IMR-90 (cell line): ENCODE measurements around the gene GRID1. TPM values are rescaled to one million over a fixed set of nuclear protein-coding genes. Genes with fewer than 3 reads are reported as not detected.

ENCODE experiments used
- ATAC-seq: fragments of 200-7000 bp; cut with Tn5 transposase; 2 replicates; pipeline ENCODE4 v1.9.1; 2020; ENCODE audit warnings: low read depth, mild to moderate bottlenecking, moderate library complexity
- BruUV-seq: library from RNA; stranded (reverse); fragments of 400-500 nt; replicated peaks from 2 replicates; lab custom pipeline; 2021; lab: Mats Ljungman, UMichigan
- CTCF ChIA-PET: fragments of 300-600 bp; formaldehyde crosslinking; extraction: SDS; loops from one replicate; lab custom pipeline; 2021; ENCODE audit warnings: antibody characterized with exemption; lab: Yijun Ruan, JAX
- POLR2A ChIA-PET: fragments of 300-600 bp; sonication (Branson Sonifier 250); formaldehyde crosslinking; loops from one replicate; lab custom pipeline; 2022; ENCODE audit warnings: antibody characterized with exemption; ENCODE audit not compliant: unreplicated experiment; lab: Charles Lee
- DNase-seq: peaks from one replicate; pipeline ENCODE4 v3.0.0; 2013
- H2AFZ ChIP-seq: replicated peaks from 2 replicates; pipeline ENCODE3; 2013; ENCODE audit warnings: low read length, mild to moderate bottlenecking; ENCODE audit not compliant: poor library complexity
- H2AK5ac ChIP-seq: 2 replicates; pipeline ENCODE4 v1.6.1; 2013; ENCODE audit warnings: low read depth, low read length, inconsistent platforms
- H2AK9ac ChIP-seq: replicated peaks from 2 replicates; pipeline ENCODE3; 2013; ENCODE audit warnings: mild to moderate bottlenecking, low read depth, low read length, moderate library complexity; ENCODE audit not compliant: poor library complexity
- H2BK120ac ChIP-seq: 2 replicates; pipeline ENCODE4 v1.6.1; 2013; ENCODE audit warnings: low read depth, low read length, inconsistent platforms
- H2BK15ac ChIP-seq: 3 replicates; pipeline ENCODE4 v1.6.1; 2013; ENCODE audit warnings: low read depth, low read length, inconsistent platforms
- H2BK20ac ChIP-seq: 2 replicates; pipeline ENCODE4 v1.6.1; 2013; ENCODE audit warnings: low read depth, mild to moderate bottlenecking, inconsistent platforms, low read length, moderate library complexity
- H2BK5ac ChIP-seq: 2 replicates; pipeline ENCODE4 v1.6.1; 2013; ENCODE audit warnings: mild to moderate bottlenecking, low read depth, low read length, inconsistent platforms; ENCODE audit not compliant: poor library complexity, severe bottlenecking
- H3K14ac ChIP-seq: replicated peaks from 2 replicates; pipeline ENCODE4 v1.6.1; 2013; ENCODE audit warnings: low read depth, low read length, inconsistent platforms
- H3K18ac ChIP-seq: 2 replicates; pipeline ENCODE4 v1.6.1; 2013; ENCODE audit warnings: low read depth, low read length, control low read depth
- H3K23ac ChIP-seq: 2 replicates; pipeline ENCODE4 v1.6.1; 2013; ENCODE audit warnings: low read depth, low read length, inconsistent platforms
- H3K27ac ChIP-seq: 2 replicates; pipeline ENCODE4 v1.5.1; 2013; ENCODE audit warnings: mild to moderate bottlenecking, control low read depth, low read length; ENCODE audit not compliant: insufficient read depth
- H3K27me3 ChIP-seq: 2 replicates; pipeline ENCODE4 v1.6.1; 2013; ENCODE audit warnings: low read length; ENCODE audit not compliant: control insufficient read depth, insufficient read depth
- H3K36me3 ChIP-seq: 2 replicates; pipeline ENCODE4 v1.6.1; 2013; ENCODE audit warnings: low read length, mixed read lengths; ENCODE audit not compliant: control insufficient read depth, insufficient read depth
- H3K4ac ChIP-seq: 2 replicates; pipeline ENCODE4 v1.6.1; 2013; ENCODE audit warnings: low read depth, low read length, inconsistent platforms
- H3K4me1 ChIP-seq: 2 replicates; pipeline ENCODE4 v1.6.1; 2013; ENCODE audit warnings: low read length, mixed read lengths; ENCODE audit not compliant: control insufficient read depth, insufficient read depth
- H3K4me2 ChIP-seq: 2 replicates; pipeline ENCODE4 v1.6.1; 2013; ENCODE audit warnings: low read depth, mild to moderate bottlenecking, control low read depth, low read length, moderate library complexity
- H3K4me3 ChIP-seq: 2 replicates; pipeline ENCODE4 v1.5.1; 2013; ENCODE audit warnings: low read depth, mild to moderate bottlenecking, control low read depth, low read length, moderate library complexity; ENCODE audit not compliant: insufficient read depth
- H3K56ac ChIP-seq: 2 replicates; pipeline ENCODE4 v1.6.1; 2013; ENCODE audit warnings: low read length, inconsistent platforms; ENCODE audit not compliant: insufficient read depth; ENCODE audit errors: extremely low read depth
- H3K79me1 ChIP-seq, 2 experiments: 2 replicates each; pipeline ENCODE4 v1.6.1; 2013; ENCODE audit warnings: low read length in 2 of 2, inconsistent platforms in 1 of 2, low read depth in 1 of 2
- H3K9ac ChIP-seq: 2 replicates; pipeline ENCODE4 v1.6.1; 2013; ENCODE audit warnings: low read depth, low read length, control low read depth
- H3K9me1 ChIP-seq: 2 replicates; pipeline ENCODE4 v1.6.1; 2013; ENCODE audit warnings: low read length, inconsistent platforms; ENCODE audit not compliant: insufficient read depth
- H3K9me3 ChIP-seq: 2 replicates; pipeline ENCODE4 v1.6.1; 2013; ENCODE audit warnings: low read length; ENCODE audit not compliant: control insufficient read depth, insufficient read depth
- H4K20me1 ChIP-seq: 2 replicates; pipeline ENCODE4 v1.6.1; 2013; ENCODE audit warnings: low read length, inconsistent platforms; ENCODE audit not compliant: insufficient read depth
- H4K5ac ChIP-seq: 2 replicates; pipeline ENCODE4 v1.6.1; 2013; ENCODE audit warnings: mild to moderate bottlenecking, low read depth, low read length, control low read depth
- H4K8ac ChIP-seq, 2 experiments: 2 replicates each; pipeline ENCODE4 v1.6.1; 2013; ENCODE audit warnings: low read depth in 2 of 2, low read length in 2 of 2, control low read depth in 1 of 2, inconsistent platforms in 1 of 2
- H4K91ac ChIP-seq: 2 replicates; pipeline ENCODE4 v1.6.1; 2013; ENCODE audit warnings: low read depth, low read length, inconsistent platforms; ENCODE audit not compliant: insufficient read depth
- BHLHE40 ChIP-seq: fragments of 150-350 bp; IDR thresholded peaks from 2 replicates; pipeline ENCODE4 v1.6.1; 2016; ENCODE audit warnings: mild to moderate bottlenecking, low read depth, low read length
- FOS ChIP-seq: fragments of 150-350 bp; IDR thresholded peaks from 2 replicates; pipeline ENCODE4 v1.6.1; 2016; ENCODE audit warnings: low read depth, low read length
- MAFK ChIP-seq: IDR thresholded peaks from 2 replicates; pipeline ENCODE4 v1.6.1; 2012; ENCODE audit warnings: low read depth, low read length, improper control_type of control experiment
- MAZ ChIP-seq: IDR thresholded peaks from 2 replicates; pipeline ENCODE4 v1.6.1; 2012; ENCODE audit warnings: low read depth, mild to moderate bottlenecking, low read length, improper control_type of control experiment, moderate library complexity, borderline replicate concordance
- NFE2L2 ChIP-seq: fragments of 150-350 bp; IDR thresholded peaks from 2 replicates; pipeline ENCODE4 v1.6.1; 2016; ENCODE audit warnings: low read depth, mild to moderate bottlenecking, low read length
- POLR2A ChIP-seq: IDR thresholded peaks from 2 replicates; pipeline ENCODE4 v1.6.1; 2012; ENCODE audit warnings: mild to moderate bottlenecking, low read depth, low read length
- RAD21 ChIP-seq: IDR thresholded peaks from 2 replicates; pipeline ENCODE4 v1.6.1; 2012; ENCODE audit warnings: low read length, improper control_type of control experiment
- WGBS, 2 experiments: methylation state at CpG; one replicate each; pipeline versions ENCODE4 v1.1.5 to v1.1.7; 2013; ENCODE audit warnings: missing lambda C conversion rate in 2 of 2; ENCODE audit not compliant: insufficient read length in 1 of 2; ENCODE audit errors: extremely low coverage in 2 of 2; 5-methylcytosine and 5-hydroxymethylcytosine counted together
- dilution Hi-C: fragments of 300-500 bp; cut with HindIII; formaldehyde crosslinking; loops from one replicate; pipeline ENCODE4 v1.14.3; 2018; ENCODE audit warnings: low sequenced_read_pairs; ENCODE audit not compliant: unreplicated experiment
- in situ Hi-C: fragments of 300-500 bp; cut with MboI; formaldehyde crosslinking; loops from 3 replicates; pipeline ENCODE4 v1.14.3; 2019; ENCODE audit warnings: low sequenced_read_pairs, inconsistent platforms, mixed read lengths
- intact Hi-C: fragments of 100-400 bp; cut with micrococcal nuclease; formaldehyde crosslinking; loops from 2 replicates; pipeline ENCODE4 v1.10.0; 2022
- polyA plus RNA-seq, 3 experiments: library from polyadenylated mRNA; depleted of rRNA; stranded (reverse); fragments of >200 nt; gene quantifications; 2 replicates each; pipeline ENCODE4 v1.2.3, GENCODE V29; 2012; ENCODE audit warnings: low replicate concordance in 1 of 3
- total RNA-seq: library from RNA; depleted of rRNA; stranded (reverse); fragments of >200 nt; gene quantifications from 2 replicates; pipeline ENCODE4 v1.2.3, GENCODE V29; 2012
- TF ChIP-seq, protein P1 (sequence below): fragments of 150-350 bp; IDR thresholded peaks from 2 replicates; pipeline ENCODE4 v1.6.1; 2017; ENCODE audit warnings: mild to moderate bottlenecking, antibody characterized with exemption, low read length, low read depth
- TF ChIP-seq, protein P2 (sequence below): conservative IDR thresholded peaks from 2 replicates; pipeline ENCODE4 v1.5.1; 2012; ENCODE audit warnings: mild to moderate bottlenecking, low read depth, low read length, improper control_type of control experiment

The GRID1 gene
- total and polyA plus RNA-seq, 2 of the 4 experiments (the other 2 are of a cell fraction) = not detected

DNA sequence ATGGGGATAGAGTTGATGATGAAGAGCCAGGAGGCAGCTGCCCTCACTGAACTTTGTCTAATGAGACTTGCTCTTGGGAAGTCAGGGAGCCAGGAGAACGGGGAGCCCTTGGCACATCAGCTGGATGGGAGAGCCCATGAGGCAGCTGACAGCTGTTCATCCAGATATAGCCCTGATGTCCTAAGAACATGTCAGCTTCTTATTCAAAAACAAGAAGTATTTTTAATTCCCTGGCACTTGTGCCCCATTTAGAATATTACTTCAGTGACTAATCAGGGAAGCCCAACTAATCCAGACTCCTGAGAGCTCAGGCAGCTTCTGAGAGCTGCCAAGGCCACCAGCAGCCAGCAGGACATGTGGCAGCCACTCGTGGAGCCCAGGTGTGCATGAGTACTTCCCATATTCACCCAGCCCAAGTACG, 363.4 kb downstream of the GRID1 start:
- BruUV-seq = no TSS peak
- 0% methylated on average over 1 of the region's 3 CpGs; no CpG with 5 or more reads in 1 of the 2 experiments for WGBS, 2 experiments
- H2AK9ac ChIP-seq = no peak overlapping the region

More for the DNA sequence above, 363.4 kb downstream of the GRID1 start:
- DNase-seq = no peak
- H3K4me2 ChIP-seq = no peak overlapping the region
- H3K4ac ChIP-seq = no peak overlapping the region
- no peak overlapping the region for H3K23ac ChIP-seq
- no peak overlapping the region for H3K56ac ChIP-seq
- H2BK15ac ChIP-seq = no peak overlapping the region
- in situ Hi-C loops (no loop called here), dilution Hi-C loops (no loop called here), intact Hi-C loops (no loop called here)
- H3K9me3 ChIP-seq = no peaks in the 10 kb centered on the region
- POLR2A ChIA-PET = no interaction called here
- no peak overlapping the region for H2BK5ac ChIP-seq
- no peaks in the 10 kb centered on the region for H4K20me1 ChIP-seq
- CTCF ChIA-PET = no interaction called here
- no peak overlapping the region for H2AK5ac ChIP-seq
- H3K9ac ChIP-seq = no peak overlapping the region
- no peak overlapping the region for H4K91ac ChIP-seq
- no peaks in the 10 kb centered on the region for H3K4me1 ChIP-seq
- TF ChIP-seq, protein P1, sequence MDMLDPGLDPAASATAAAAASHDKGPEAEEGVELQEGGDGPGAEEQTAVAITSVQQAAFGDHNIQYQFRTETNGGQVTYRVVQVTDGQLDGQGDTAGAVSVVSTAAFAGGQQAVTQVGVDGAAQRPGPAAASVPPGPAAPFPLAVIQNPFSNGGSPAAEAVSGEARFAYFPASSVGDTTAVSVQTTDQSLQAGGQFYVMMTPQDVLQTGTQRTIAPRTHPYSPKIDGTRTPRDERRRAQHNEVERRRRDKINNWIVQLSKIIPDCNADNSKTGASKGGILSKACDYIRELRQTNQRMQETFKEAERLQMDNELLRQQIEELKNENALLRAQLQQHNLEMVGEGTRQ = no peak
- TF ChIP-seq, protein P2, sequence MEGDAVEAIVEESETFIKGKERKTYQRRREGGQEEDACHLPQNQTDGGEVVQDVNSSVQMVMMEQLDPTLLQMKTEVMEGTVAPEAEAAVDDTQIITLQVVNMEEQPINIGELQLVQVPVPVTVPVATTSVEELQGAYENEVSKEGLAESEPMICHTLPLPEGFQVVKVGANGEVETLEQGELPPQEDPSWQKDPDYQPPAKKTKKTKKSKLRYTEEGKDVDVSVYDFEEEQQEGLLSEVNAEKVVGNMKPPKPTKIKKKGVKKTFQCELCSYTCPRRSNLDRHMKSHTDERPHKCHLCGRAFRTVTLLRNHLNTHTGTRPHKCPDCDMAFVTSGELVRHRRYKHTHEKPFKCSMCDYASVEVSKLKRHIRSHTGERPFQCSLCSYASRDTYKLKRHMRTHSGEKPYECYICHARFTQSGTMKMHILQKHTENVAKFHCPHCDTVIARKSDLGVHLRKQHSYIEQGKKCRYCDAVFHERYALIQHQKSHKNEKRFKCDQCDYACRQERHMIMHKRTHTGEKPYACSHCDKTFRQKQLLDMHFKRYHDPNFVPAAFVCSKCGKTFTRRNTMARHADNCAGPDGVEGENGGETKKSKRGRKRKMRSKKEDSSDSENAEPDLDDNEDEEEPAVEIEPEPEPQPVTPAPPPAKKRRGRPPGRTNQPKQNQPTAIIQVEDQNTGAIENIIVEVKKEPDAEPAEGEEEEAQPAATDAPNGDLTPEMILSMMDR = no peak
- TF ChIP-seq FOS (no peak), BHLHE40 (no peak), POLR2A (no peak), NFE2L2 (no peak), RAD21 (no peak), MAFK (no peak), MAZ (no peak)
- H3K14ac ChIP-seq = no peak overlapping the region
- no peak overlapping the region for H3K4me3 ChIP-seq
- no peak overlapping the region for H4K8ac ChIP-seq
- H2BK20ac ChIP-seq = no peak overlapping the region
- H3K36me3 ChIP-seq = no peaks in the 10 kb centered on the region
- H2AFZ ChIP-seq = no peak overlapping the region
- no peak for ATAC-seq
- no peak overlapping the region for H4K5ac ChIP-seq
- H3K18ac ChIP-seq = no peak overlapping the region
- no peak overlapping the region for H2BK120ac ChIP-seq
- H3K27me3 ChIP-seq = no peaks in the 10 kb centered on the region
- no peaks in the 10 kb centered on the region for H3K79me1 ChIP-seq
- H3K9me1 ChIP-seq = no peaks in the 10 kb centered on the region
- H3K27ac ChIP-seq = no peak overlapping the region
